ENCODE data around the gene WDR17.

DNA sequence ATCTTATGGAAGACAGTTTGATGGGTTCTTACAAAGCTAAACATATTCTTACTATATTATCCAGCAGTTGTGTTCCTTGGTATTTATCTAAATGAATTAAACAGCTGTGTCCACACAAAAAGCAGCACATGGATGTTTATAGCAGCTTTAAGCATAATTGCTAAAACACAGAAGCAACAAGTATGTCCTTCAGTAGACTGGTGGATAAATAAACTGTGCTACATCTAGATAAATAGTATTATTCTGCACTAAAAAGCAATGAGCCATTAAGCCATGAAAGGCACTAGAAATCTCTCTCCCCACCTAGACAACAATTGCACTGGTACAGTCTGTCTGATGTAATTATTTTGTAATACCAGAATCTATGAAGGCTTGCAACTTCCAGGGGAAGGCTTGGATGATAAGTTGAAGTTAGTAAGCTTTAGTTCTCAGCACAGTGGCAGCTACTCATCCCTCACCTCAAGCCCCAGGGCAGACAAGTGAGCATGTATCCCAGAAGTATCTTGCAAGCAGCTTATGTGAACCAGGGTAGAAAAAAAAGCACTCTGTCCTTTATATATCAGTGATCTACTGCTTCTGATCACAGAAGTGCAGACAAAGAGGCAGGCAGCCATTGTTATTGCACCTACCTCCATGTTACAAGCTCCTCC lies 36.9 kb downstream of the WDR17 start:
- TF ChIP-seq, protein P1, sequence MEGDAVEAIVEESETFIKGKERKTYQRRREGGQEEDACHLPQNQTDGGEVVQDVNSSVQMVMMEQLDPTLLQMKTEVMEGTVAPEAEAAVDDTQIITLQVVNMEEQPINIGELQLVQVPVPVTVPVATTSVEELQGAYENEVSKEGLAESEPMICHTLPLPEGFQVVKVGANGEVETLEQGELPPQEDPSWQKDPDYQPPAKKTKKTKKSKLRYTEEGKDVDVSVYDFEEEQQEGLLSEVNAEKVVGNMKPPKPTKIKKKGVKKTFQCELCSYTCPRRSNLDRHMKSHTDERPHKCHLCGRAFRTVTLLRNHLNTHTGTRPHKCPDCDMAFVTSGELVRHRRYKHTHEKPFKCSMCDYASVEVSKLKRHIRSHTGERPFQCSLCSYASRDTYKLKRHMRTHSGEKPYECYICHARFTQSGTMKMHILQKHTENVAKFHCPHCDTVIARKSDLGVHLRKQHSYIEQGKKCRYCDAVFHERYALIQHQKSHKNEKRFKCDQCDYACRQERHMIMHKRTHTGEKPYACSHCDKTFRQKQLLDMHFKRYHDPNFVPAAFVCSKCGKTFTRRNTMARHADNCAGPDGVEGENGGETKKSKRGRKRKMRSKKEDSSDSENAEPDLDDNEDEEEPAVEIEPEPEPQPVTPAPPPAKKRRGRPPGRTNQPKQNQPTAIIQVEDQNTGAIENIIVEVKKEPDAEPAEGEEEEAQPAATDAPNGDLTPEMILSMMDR (conservative IDR thresholded peaks at IDR 0.05 in 1 of 2, IDR thresholded peaks at IDR 0.05 in 1 of 2; ENCODE audit: extremely low read depth in 1 of 2, insufficient read depth in 1 of 2, low read depth in 1 of 2, low read length in 2 of 2) = no peak
- TF ChIP-seq EZH2 (IDR thresholded peaks at IDR 0.05; ENCODE audit: borderline replicate concordance, low read length) = no peak

All from mammary epithelial cell (primary cell).